Adipocyte (in vitro differentiated cells): ENCODE results near the gene CBX4.
"Not testable (repeated sequence)": the region's sequence is repeated elsewhere in the genome, so short reads cannot be mapped to it uniquely, and the experiment has no call there.

ENCODE experiments used
- DNase-seq: peaks from one replicate; pipeline ENCODE4 v3.0.0-alpha.2; 2015; ENCODE audit warnings: low read depth
- H3K27me3 ChIP-seq: replicated peaks from 2 replicates; pipeline ENCODE4 v1.7.0; 2013; ENCODE audit warnings: mild to moderate bottlenecking, low read length, moderate library complexity; ENCODE audit not compliant: control insufficient read depth, insufficient read depth
- H3K36me3 ChIP-seq: 2 replicates; pipeline ENCODE4 v1.7.0; 2013; ENCODE audit warnings: low read length, mild to moderate bottlenecking, moderate library complexity; ENCODE audit not compliant: control insufficient read depth, insufficient read depth, severe bottlenecking
- H3K4me1 ChIP-seq: 2 replicates; pipeline ENCODE4 v1.7.0; 2013; ENCODE audit warnings: mild to moderate bottlenecking, low read length, moderate library complexity; ENCODE audit not compliant: control insufficient read depth, insufficient read depth
- H3K4me3 ChIP-seq: 2 replicates; pipeline ENCODE4 v1.7.0; 2013; ENCODE audit warnings: mild to moderate bottlenecking, low read length, moderate library complexity
- H3K9ac ChIP-seq: 2 replicates; pipeline ENCODE4 v1.7.0; 2013; ENCODE audit warnings: mild to moderate bottlenecking, low read length, moderate library complexity
- H3K9me3 ChIP-seq: 2 replicates; pipeline ENCODE4 v1.7.0; 2013; ENCODE audit warnings: mild to moderate bottlenecking, low read length, moderate library complexity; ENCODE audit not compliant: control insufficient read depth

CBX4 gene

GRCh38 chr17:79855331-79856124, 16.3 kb upstream of the CBX4 start:
- Histone ChIP-seq H3K4me1 (no peaks in the 10 kb centered on the region), H3K9ac (no peak overlapping the region), H3K4me3 (no peak overlapping the region), H3K9me3 (no peaks in the 10 kb centered on the region), H3K36me3 (no peaks in the 10 kb centered on the region), H3K27me3 (peaks cover 35% of the 10 kb centered on the region)
- no peak for DNase-seq

GRCh38 chr17:79854080-79855060, 15.1 kb upstream of the CBX4 start:
- H3K36me3 ChIP-seq: no peaks in the 10 kb centered on the region
- H3K4me3 ChIP-seq: no peak overlapping the region
- H3K4me1 ChIP-seq: no peaks in the 10 kb centered on the region
- no peaks in the 10 kb centered on the region for H3K9me3 ChIP-seq
- no peak overlapping the region for H3K9ac ChIP-seq
- no peak for DNase-seq
- H3K27me3 ChIP-seq: peaks cover 27% of the 10 kb centered on the region

- not testable (repeated sequence) for H3K9ac ChIP-seq, H3K9me3 ChIP-seq, DNase-seq, H3K36me3 ChIP-seq, H3K4me1 ChIP-seq
- Histone ChIP-seq H3K4me3 (peak overlapping the region; percentile 51), H3K27me3 (peaks cover 27% of the 10 kb centered on the region)
Observed at GRCh38 chr17:79853168-79853567, 13.9 kb upstream of the CBX4 start.

GRCh38 chr17:79852748-79853147, 13.5 kb upstream of the CBX4 start:
- peak; percentile 61 for DNase-seq
- no peaks in the 10 kb centered on the region for H3K9me3 ChIP-seq
- H3K9ac ChIP-seq: peak overlapping the region; percentile 59
- no peaks in the 10 kb centered on the region for H3K4me1 ChIP-seq
- no peaks in the 10 kb centered on the region for H3K36me3 ChIP-seq
- H3K27me3 ChIP-seq: peaks cover 23% of the 10 kb centered on the region
- H3K4me3 ChIP-seq: peak overlapping the region; percentile 51

DNA sequence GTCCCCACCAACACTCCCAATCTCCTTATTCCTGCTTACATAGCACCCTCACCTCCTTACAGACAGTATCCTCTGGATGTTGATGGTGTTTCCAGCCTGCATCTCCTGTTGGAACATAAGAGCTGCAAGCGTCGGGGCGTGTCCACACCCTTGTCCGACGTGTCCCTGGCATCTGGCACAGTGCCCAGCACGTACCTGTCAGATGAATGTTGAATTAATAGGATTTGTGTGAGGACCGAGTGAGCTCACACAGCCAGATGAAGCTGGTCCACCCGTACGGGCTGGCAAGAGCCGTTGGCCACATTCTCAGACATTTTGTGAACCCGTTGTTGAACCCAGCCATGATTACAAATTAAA, 12.2 kb upstream of the CBX4 start:
- Histone ChIP-seq H3K4me3 (no peak overlapping the region), H3K36me3 (no peaks in the 10 kb centered on the region), H3K9ac (no peak overlapping the region), H3K4me1 (no peaks in the 10 kb centered on the region), H3K27me3 (peaks cover 14% of the 10 kb centered on the region), H3K9me3 (no peaks in the 10 kb centered on the region)
- no peak for DNase-seq

GRCh38 chr17:79850571-79851460, 11.6 kb upstream of the CBX4 start:
- H3K4me3 ChIP-seq: no peak overlapping the region
- H3K27me3 ChIP-seq: peaks cover 14% of the 10 kb centered on the region
- H3K9ac ChIP-seq: no peak overlapping the region
- no peaks in the 10 kb centered on the region for H3K9me3 ChIP-seq
- H3K4me1 ChIP-seq: no peaks in the 10 kb centered on the region
- DNase-seq: peak; percentile 52
- no peaks in the 10 kb centered on the region for H3K36me3 ChIP-seq

DNA sequence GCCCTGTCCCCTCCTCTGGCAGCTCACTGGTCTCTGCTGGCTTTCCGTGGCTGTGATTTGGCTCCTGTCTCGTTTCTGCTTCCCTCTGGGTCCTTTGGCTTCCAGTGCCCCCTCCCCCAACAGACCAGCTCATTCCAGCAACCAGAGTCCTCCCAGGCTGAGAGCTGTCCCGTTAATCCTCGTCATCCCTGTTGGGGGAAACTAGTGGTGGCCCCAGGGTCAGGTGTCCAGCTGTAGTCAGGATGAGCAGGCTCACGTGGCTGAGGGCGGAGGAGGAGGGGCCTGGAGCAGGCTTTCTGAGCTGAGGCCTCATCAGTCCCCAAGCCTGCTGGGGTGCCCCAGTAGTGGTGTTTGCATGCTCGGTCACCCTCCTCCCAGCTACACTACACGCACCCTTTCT, 10.7 kb upstream of the CBX4 start:
- no peak for DNase-seq
- H3K27me3 ChIP-seq: peaks cover 6% of the 10 kb centered on the region
- no peak overlapping the region for H3K9ac ChIP-seq
- H3K36me3 ChIP-seq: no peaks in the 10 kb centered on the region
- peaks cover 8% of the 10 kb centered on the region for H3K4me1 ChIP-seq
- H3K4me3 ChIP-seq: no peak overlapping the region
- H3K9me3 ChIP-seq: no peaks in the 10 kb centered on the region

DNA sequence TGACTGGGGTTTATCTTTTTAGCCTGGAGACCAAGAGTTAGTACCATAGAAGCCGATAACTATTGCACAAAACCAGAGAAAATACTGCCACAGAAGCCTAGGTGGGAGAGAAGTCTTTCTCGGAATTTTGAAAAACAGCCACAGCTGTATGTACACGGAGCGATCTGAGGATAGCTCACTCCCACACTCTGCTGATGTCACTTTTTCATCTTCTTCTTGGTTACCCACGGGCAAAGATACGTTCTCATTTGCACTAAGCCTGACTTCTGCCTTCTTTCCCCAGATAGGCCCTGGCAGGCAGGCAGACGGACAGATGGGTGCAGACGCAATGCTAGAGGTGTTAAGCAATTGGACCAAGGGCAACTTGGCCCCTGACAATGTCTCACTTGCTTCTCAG, 9.1 kb upstream of the CBX4 start:
- Histone ChIP-seq H3K27me3 (peaks cover 4% of the 10 kb centered on the region), H3K4me1 (peaks cover 12% of the 10 kb centered on the region), H3K4me3 (no peak overlapping the region), H3K36me3 (no peaks in the 10 kb centered on the region), H3K9me3 (no peaks in the 10 kb centered on the region), H3K9ac (no peak overlapping the region)
- DNase-seq: no peak

GRCh38 chr17:79847698-79848369, 8.6 kb upstream of the CBX4 start:
- no peak for DNase-seq
- Histone ChIP-seq H3K4me1 (peaks cover 12% of the 10 kb centered on the region), H3K9me3 (no peaks in the 10 kb centered on the region), H3K4me3 (no peak overlapping the region), H3K27me3 (peaks cover 4% of the 10 kb centered on the region), H3K36me3 (no peaks in the 10 kb centered on the region), H3K9ac (no peak overlapping the region)

GRCh38 chr17:79845601-79845949, 6.3 kb upstream of the CBX4 start:
- H3K9me3 ChIP-seq: no peaks in the 10 kb centered on the region
- H3K4me1 ChIP-seq: peaks cover 18% of the 10 kb centered on the region
- peak overlapping the region; percentile 55 for H3K9ac ChIP-seq
- peak; percentile 42 for DNase-seq
- H3K4me3 ChIP-seq: peak overlapping the region; percentile 20
- H3K27me3 ChIP-seq: peaks cover 24% of the 10 kb centered on the region
- no peaks in the 10 kb centered on the region for H3K36me3 ChIP-seq
